Measurements from ENCODE around the gene R3HDM2.

R3HDM2 gene

GRCh38 chr12:57227315-57228115 is 203.3 kb downstream of the R3HDM2 start:
- no peak for TF ChIP-seq CTCF (IDR thresholded peaks at IDR 0.05; ENCODE audit: low read depth, low read length)
- H3K4me3 ChIP-seq (ENCODE audit: low read depth, low read length) = no peak overlapping the region

- no peak overlapping the region for H3K4me3 ChIP-seq (ENCODE audit: low read depth, low read length)
- TF ChIP-seq CTCF (IDR thresholded peaks at IDR 0.05; ENCODE audit: low read depth, low read length) = no peak
Measured at GRCh38 chr12:57226588-57227314, 204.1 kb downstream of the R3HDM2 start.

GRCh38 chr12:57225680-57226210 is 205.1 kb downstream of the R3HDM2 start:
- no peak for TF ChIP-seq CTCF (IDR thresholded peaks at IDR 0.05; ENCODE audit: low read depth, low read length)
- no peak overlapping the region for H3K4me3 ChIP-seq (ENCODE audit: low read depth, low read length)

GRCh38 chr12:57224973-57225679 is 205.7 kb downstream of the R3HDM2 start:
- H3K4me3 ChIP-seq (ENCODE audit: low read depth, low read length) = no peak overlapping the region
- no peak for TF ChIP-seq CTCF (IDR thresholded peaks at IDR 0.05; ENCODE audit: low read depth, low read length)

GRCh38 chr12:57224278-57224972 is 206.4 kb downstream of the R3HDM2 start:
- no peak for TF ChIP-seq CTCF (IDR thresholded peaks at IDR 0.05; ENCODE audit: low read depth, low read length)
- H3K4me3 ChIP-seq (ENCODE audit: low read depth, low read length) = no peak overlapping the region

GRCh38 chr12:57223191-57224165 is 207.4 kb downstream of the R3HDM2 start:
- H3K4me3 ChIP-seq (ENCODE audit: low read depth, low read length) = no peak overlapping the region

More at GRCh38 chr12:57223191-57224165, 207.4 kb downstream of the R3HDM2 start:
- TF ChIP-seq CTCF (IDR thresholded peaks at IDR 0.05; ENCODE audit: low read depth, low read length) = no peak

All from WI38 (cell line).